A549 treated with dexamethasone at 1 μM for 4 hours (cell line): ENCODE measurements around the gene IDH3A. TPM values are rescaled to one million over a fixed set of nuclear protein-coding genes. Genes with fewer than 3 reads are reported as not detected.

Source experiments
- total RNA-seq: library from RNA; stranded (reverse); fragments of 200-300 nt; extraction: Qiagen RNA extraction; gene quantifications from 5 replicates; pipeline ENCODE4 v1.2.3, GENCODE V29; 2022

IDH3A gene
- 78.0 to 89.7 TPM (median 78.5 TPM) in 5 replicates for total RNA-seq

GRCh38 chr15:78149068-78149804, at the start of gene IDH3A:
IDH3A (plus strand) TSS chr15:78149362; CDS start chr15:78149404, 42 bp downstream.

GRCh38 chr15:78131295-78132061, 17.7 kb upstream of the IDH3A start, which contains the start of gene CIB2:
CIB2 (minus strand) TSS chr15:78131445; CDS start chr15:78131215, 230 bp downstream.

Other genes starting within 250 kb of the IDH3A start
- gene TBC1D2B, start 71.7 kb upstream of the IDH3A start, total RNA-seq, result 11.7 to 18.0 TPM (median 16.7 TPM) in 5 replicates
- gene SH2D7, start 56.8 kb upstream of the IDH3A start, total RNA-seq, result not detected in 5 replicates
- 27.4 to 28.1 TPM (median 27.9 TPM) in 5 replicates for gene CIB2, start 17.9 kb upstream of the IDH3A start, total RNA-seq
- gene ACSBG1, start 85.2 kb downstream of the IDH3A start, total RNA-seq, result 0.06 to 0.81 TPM (median 0.30 TPM) in 5 replicates
- gene DNAJA4, start 115.2 kb downstream of the IDH3A start, total RNA-seq, result 0.02 to 0.09 TPM (median 0.07 TPM) in 3 of 5 replicates, not detected in the others
- 83.2 to 115 TPM (median 85.4 TPM) in 5 replicates for gene SKIC8, start 150.2 kb downstream of the IDH3A start, total RNA-seq
- 1.3 to 2.2 TPM (median 1.6 TPM) in 5 replicates for gene CRABP1, start 191.0 kb downstream of the IDH3A start, total RNA-seq